CD4-positive, CD25-positive, alpha-beta regulatory T cell (primary cell): Measurements from ENCODE around the gene BMP8A. TPM values are rescaled to one million over a fixed set of nuclear protein-coding genes. Genes with fewer than 3 reads are reported as not detected.

ENCODE experiments used
- polyA plus RNA-seq, 4 donors: library from polyadenylated mRNA; unstranded; fragments of 300-500 nt; fragmentation: Illumina TruSeq; gene quantifications; one replicate each; pipeline ENCODE4 v1.2.3, GENCODE V29; 2021
- total RNA-seq: library from RNA; stranded (reverse); gene quantifications from one replicate; pipeline ENCODE4 v1.2.3, GENCODE V29; 2022

BMP8A gene
- total and polyA plus RNA-seq, 5 donors from 2014 or later = 0.35 TPM; not detected in 4

Other genes with a start within 250 kb of the BMP8A start
- gene PABPC4, start 85.2 kb downstream of the BMP8A start, total RNA-seq = 236 TPM
- 10 to 100 TPM; 17.0 to 28.3 (median 21.3) TPM for gene PABPC4, start 85.2 kb downstream of the BMP8A start, polyA plus RNA-seq
- 0.25 TPM for gene HEYL, start 148.0 kb downstream of the BMP8A start, total RNA-seq
- gene HEYL, start 148.0 kb downstream of the BMP8A start, polyA plus RNA-seq = not detected
- 0.47 TPM for gene NT5C1A, start 180.5 kb downstream of the BMP8A start, total RNA-seq
- gene NT5C1A, start 180.5 kb downstream of the BMP8A start, polyA plus RNA-seq = under 1 TPM in 1 of 4 donors, not detected in 3; 0.37 TPM
- 13.8 TPM for gene HPCAL4, start 199.8 kb downstream of the BMP8A start, total RNA-seq
- gene HPCAL4, start 199.8 kb downstream of the BMP8A start, polyA plus RNA-seq = 10 to 100 TPM in 3 of 4 donors, 1 to 10 TPM in 1; 9.5 to 19.7 (median 12.5) TPM
- gene PPIE, start 247.2 kb downstream of the BMP8A start, total RNA-seq = 36.8 TPM
- 100 to 1,000 TPM in 1 of 4 donors, 10 to 100 TPM in 3; 90.5 to 118 (median 94.1) TPM for gene PPIE, start 247.2 kb downstream of the BMP8A start, polyA plus RNA-seq